Gastrocnemius medialis (tissue), 4 donors: Measurements from ENCODE around the gene MPPE1. TPM values are rescaled to one million over a fixed set of nuclear protein-coding genes. Genes with fewer than 3 reads are reported as not detected.

ENCODE experiments used
- ATAC-seq, 2 donors: fragments of 150-250 bp; one replicate each; pipeline ENCODE4 v1.9.1; 2016
- DNase-seq, 2 donors: peaks; one replicate each; pipeline ENCODE4 v3.0.0-alpha.2; 2019
- H3K27ac ChIP-seq, 4 donors: fragments of 200-600 bp; sonication (generic); 1 replicate in 1 of 4; 2 replicates in 3 of 4; pipeline ENCODE4 v1.5.1; 2016 to 2018; ENCODE audit warnings: mild to moderate bottlenecking in 2 of 4, moderate library complexity in 1 of 4
- H3K27me3 ChIP-seq, 3 donors: fragments of 200-600 bp; sonication (generic) in 2 of 3; 1 replicate in 1 of 3; 2 replicates in 2 of 3; pipeline versions ENCODE4 v1.5.1 to v1.6.0; 2016 to 2019; ENCODE audit warnings: mild to moderate bottlenecking in 1 of 3, moderate library complexity in 1 of 3
- H3K36me3 ChIP-seq, 2 donors: fragments of 200-600 bp; sonication (generic) in 1 of 2; one replicate each; pipeline ENCODE4 v1.5.1; 2017 to 2018
- H3K4me1 ChIP-seq, 2 donors: fragments of 200-600 bp; sonication (generic) in 1 of 2; one replicate each; pipeline ENCODE4 v1.5.1; 2016 to 2017; ENCODE audit warnings: mild to moderate bottlenecking in 2 of 2
- H3K4me3 ChIP-seq, 4 donors: fragments of 200-600 bp; sonication (generic) in 3 of 4; 1 replicate in 1 of 4; 2 replicates in 3 of 4; pipeline ENCODE4 v1.5.1; 2016 to 2019; ENCODE audit warnings: mild to moderate bottlenecking in 2 of 4
- H3K9me3 ChIP-seq, 3 donors: fragments of 200-600 bp; sonication (generic) in 2 of 3; 1 replicate in 1 of 3; 2 replicates in 2 of 3; pipeline ENCODE4 v1.5.1; 2016 to 2019
- CTCF ChIP-seq, 5 experiments: fragments of 450-650 bp in 3 of 5; fragments of 200-600 bp in 2 of 5; sonication (generic) in 2 of 5; IDR thresholded peaks in 4 of 5; conservative IDR thresholded peaks in 1 of 5; 1 replicate in 4 of 5; 2 replicates in 1 of 5; pipeline ENCODE4 v1.5.1; 2016 to 2019; ENCODE audit warnings: antibody characterized with exemption in 5 of 5, mild to moderate bottlenecking in 3 of 5, moderate library complexity in 3 of 5
- POLR2A ChIP-seq, 2 donors: fragments of 450-650 bp; IDR thresholded peaks; one replicate each; pipeline ENCODE4 v1.6.1; 2017; ENCODE audit warnings: antibody characterized with exemption in 2 of 2, mild to moderate bottlenecking in 2 of 2, moderate library complexity in 2 of 2
- in situ Hi-C, 4 donors: fragments of 200-750 bp; cut with MboI; loops; one replicate each; pipeline versions ENCODE4 v1.15.0 to v1.8.0; 2017; ENCODE audit warnings: low sequenced_read_pairs in 4 of 4
- intact Hi-C: fragments of 100-400 bp; cut with DNase I; formaldehyde crosslinking; loops from one replicate; pipeline ENCODE4 v1.15.1; 2023; ENCODE audit warnings: low total_unique reads
- total RNA-seq, 4 donors: library from RNA; depleted of rRNA; stranded (reverse); fragments of >200 nt; gene quantifications; one replicate each; pipeline versions ENCODE4 v1.1.0 to v1.2.3, GENCODE V29; 2016

The MPPE1 gene
- total RNA-seq, 4 donors from 2014 or later = 11.0 to 33.6 (median 24.8) TPM

GRCh38 chr18:11840493-11840892, 67.6 kb downstream of the MPPE1 start:
- DNase-seq (no peak), ATAC-seq (no peak)
- in situ Hi-C loops = no loop called here
- Histone ChIP-seq H3K9me3 (no peaks in the 10 kb centered on the region), H3K27me3 (no peaks in the 10 kb centered on the region), H3K36me3 (no peaks in the 10 kb centered on the region), H3K4me3 (no peak overlapping the region), H3K4me1 (no peaks in the 10 kb centered on the region), H3K27ac (no peak overlapping the region)
- intact Hi-C loops = no loop called here
- TF ChIP-seq POLR2A (IDR thresholded peaks at IDR 0.05) = no peak
- TF ChIP-seq CTCF (IDR thresholded peaks at IDR 0.05 in 4 of 5, conservative IDR thresholded peaks at IDR 0.05 in 1 of 5) = no peak

GRCh38 chr18:11839556-11839955, 68.6 kb downstream of the MPPE1 start:
- Histone ChIP-seq H3K27me3 (no peaks in the 10 kb centered on the region), H3K36me3 (no peaks in the 10 kb centered on the region), H3K4me3 (no peak overlapping the region), H3K9me3 (no peaks in the 10 kb centered on the region), H3K4me1 (no peaks in the 10 kb centered on the region), H3K27ac (no peak overlapping the region)
- DNase-seq = no peak
- in situ Hi-C loops = no loop called here
- intact Hi-C loops = no loop called here
- TF ChIP-seq POLR2A (IDR thresholded peaks at IDR 0.05) (no peak), CTCF (IDR thresholded peaks at IDR 0.05 in 4 of 5, conservative IDR thresholded peaks at IDR 0.05 in 1 of 5) (no peak)
- ATAC-seq = no peak

GRCh38 chr18:11834772-11835171, 73.3 kb downstream of the MPPE1 start:
- no peak for DNase-seq
- Histone ChIP-seq H3K4me3 (no peak overlapping the region), H3K27me3 (no peaks in the 10 kb centered on the region), H3K4me1 (no peaks in the 10 kb centered on the region), H3K36me3 (no peaks in the 10 kb centered on the region), H3K27ac (no peak overlapping the region), H3K9me3 (no peaks in the 10 kb centered on the region)
- intact Hi-C loops = no loop called here
- no peak for TF ChIP-seq POLR2A (IDR thresholded peaks at IDR 0.05)
- no peak for TF ChIP-seq CTCF (IDR thresholded peaks at IDR 0.05 in 4 of 5, conservative IDR thresholded peaks at IDR 0.05 in 1 of 5)
- in situ Hi-C loops = no loop called here
- ATAC-seq = no peak

Other genes with a start within 250 kb of the MPPE1 start
- 10 to 100 TPM in 2 of 4 donors, 1 to 10 TPM in 2; 4.4 to 35.4 (median 9.1) TPM for gene GNAL, start 219.1 kb downstream of the MPPE1 start, total RNA-seq
- 100 to 1,000 TPM; 347 to 634 (median 407) TPM for gene CHMP1B, start 56.9 kb downstream of the MPPE1 start, total RNA-seq
- gene IMPA2, start 73.2 kb upstream of the MPPE1 start, total RNA-seq = 100 to 1,000 TPM; 245 to 391 (median 274) TPM
- not detected for gene ANKRD62, start 185.5 kb upstream of the MPPE1 start, total RNA-seq